HUES48 (cell line): ENCODE measurements around the gene DGKB.

Source experiments
- H3K27ac ChIP-seq: one replicate; pipeline ENCODE4 v1.7.0; 2013; ENCODE audit warnings: low read depth, low read length, inconsistent platforms
- H3K27me3 ChIP-seq: 2 replicates; pipeline ENCODE4 v1.6.1; 2013; ENCODE audit warnings: mild to moderate bottlenecking, low read length; ENCODE audit not compliant: control insufficient read depth, insufficient read depth
- H3K36me3 ChIP-seq: 2 replicates; pipeline ENCODE4 v1.6.1; 2013; ENCODE audit warnings: low read length; ENCODE audit not compliant: control insufficient read depth, insufficient read depth
- H3K4me1 ChIP-seq: 2 replicates; pipeline ENCODE4 v1.6.1; 2013; ENCODE audit warnings: mild to moderate bottlenecking, low read length; ENCODE audit not compliant: control insufficient read depth, insufficient read depth
- H3K4me3 ChIP-seq: 2 replicates; pipeline ENCODE4 v1.5.1; 2013; ENCODE audit warnings: mild to moderate bottlenecking, low read depth, low read length
- H3K9ac ChIP-seq: 2 replicates; pipeline ENCODE4 v1.6.1; 2013; ENCODE audit warnings: mild to moderate bottlenecking, low read depth, low read length, moderate library complexity
- H3K9me3 ChIP-seq: 2 replicates; pipeline ENCODE4 v1.6.1; 2013; ENCODE audit warnings: low read length; ENCODE audit not compliant: control insufficient read depth, insufficient read depth

DGKB gene

DNA sequence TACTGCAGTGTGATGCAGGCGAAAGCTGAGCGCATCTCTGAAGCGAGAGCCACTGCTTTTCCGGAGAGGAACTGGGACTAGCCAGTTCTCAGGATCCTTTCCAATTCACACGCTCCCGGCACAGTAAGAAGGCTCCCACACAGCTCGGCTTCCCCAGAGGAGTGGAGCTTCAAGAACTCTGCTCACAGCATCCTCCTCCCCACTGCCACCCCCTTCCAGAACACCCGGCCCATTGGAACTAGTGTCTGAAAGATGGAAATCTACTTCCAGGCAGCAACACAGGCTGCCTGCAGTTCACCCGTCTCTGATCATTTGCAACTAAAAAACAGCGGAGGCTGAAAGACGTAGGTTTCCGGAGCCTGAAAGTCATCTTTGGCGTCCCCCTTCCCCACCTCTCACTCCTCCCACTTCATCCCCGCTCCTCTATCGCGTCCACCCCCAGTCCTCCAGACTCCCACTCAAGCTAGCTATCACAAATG is at the start of gene DGKB:
DGKB (minus strand) TSS at position 163 of the 479 bp plus-strand sequence.
- no peak within 1 kb of the TSS for H3K27ac ChIP-seq
- H3K9me3 ChIP-seq: no peaks in the 10 kb centered on the region
- H3K9ac ChIP-seq: no peak within 1 kb of the TSS
- H3K27me3 ChIP-seq: peaks cover 18% of the 10 kb centered on the region
- no peaks in the 10 kb centered on the region for H3K36me3 ChIP-seq
- H3K4me1 ChIP-seq: peaks cover 35% of the 10 kb centered on the region
- peak within 1 kb of the TSS; percentile 57 for H3K4me3 ChIP-seq

- no peak overlapping the region for H3K27ac ChIP-seq
Measured at GRCh38 chr7:14950013-14950412, 47.5 kb upstream of the DGKB start.

GRCh38 chr7:14938181-14938580 is 35.6 kb upstream of the DGKB start:
- Histone ChIP-seq H3K4me3 (no peak overlapping the region), H3K36me3 (no peaks in the 10 kb centered on the region), H3K9ac (no peak overlapping the region), H3K27ac (no peak overlapping the region), H3K9me3 (no peaks in the 10 kb centered on the region), H3K27me3 (no peaks in the 10 kb centered on the region), H3K4me1 (no peaks in the 10 kb centered on the region)

More at GRCh38 chr7:14950013-14950412, 47.5 kb upstream of the DGKB start:
- no peak overlapping the region for H3K9ac ChIP-seq
- no peaks in the 10 kb centered on the region for H3K36me3 ChIP-seq
- H3K27me3 ChIP-seq: no peaks in the 10 kb centered on the region
- no peaks in the 10 kb centered on the region for H3K9me3 ChIP-seq
- H3K4me1 ChIP-seq: peaks cover 6% of the 10 kb centered on the region; the same call in 1 of the 2 replicates
- H3K4me3 ChIP-seq: no peak overlapping the region

DNA sequence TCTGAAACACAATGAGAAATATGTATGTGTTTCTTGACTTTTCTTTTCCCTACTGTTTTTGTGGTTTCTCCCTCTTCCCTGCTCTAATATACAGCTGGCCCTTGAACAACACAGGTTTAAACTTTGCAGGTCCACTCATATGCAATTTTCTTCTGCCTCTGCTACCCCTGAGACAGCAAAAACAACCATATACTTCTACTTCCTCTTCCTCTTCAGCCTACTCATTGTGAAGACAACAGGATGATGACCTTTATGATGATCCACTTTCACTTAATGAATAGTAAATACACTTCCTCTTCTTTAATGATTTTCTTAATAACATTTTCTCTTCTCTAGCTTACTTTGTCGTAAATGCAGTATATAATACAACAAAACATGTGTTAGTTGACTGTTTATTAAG is 35.0 kb upstream of the DGKB start:
- no peaks in the 10 kb centered on the region for H3K4me1 ChIP-seq

DNA sequence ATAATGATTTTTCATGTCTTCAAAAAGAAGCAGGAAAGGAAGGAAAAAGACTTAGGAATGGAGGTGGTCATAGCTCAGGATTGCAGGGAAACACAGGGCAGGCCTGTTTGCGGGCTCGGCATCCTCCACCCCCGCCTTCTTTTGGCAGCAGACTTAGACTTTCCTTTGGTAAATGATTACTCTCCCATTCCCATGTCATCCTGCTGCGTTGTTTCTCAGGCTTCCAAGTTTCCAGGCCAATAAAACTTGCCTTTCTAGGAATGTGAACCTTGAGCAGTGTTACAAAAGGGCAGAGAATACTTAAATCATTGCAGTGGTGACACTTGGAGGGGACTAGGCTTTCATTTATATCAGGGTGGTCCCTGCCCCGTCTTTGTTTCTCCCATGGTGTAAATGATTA is 34.0 kb upstream of the DGKB start:
- no peaks in the 10 kb centered on the region for H3K36me3 ChIP-seq

More for the DNA sequence above, 35.0 kb upstream of the DGKB start:
- no peaks in the 10 kb centered on the region for H3K36me3 ChIP-seq
- H3K9me3 ChIP-seq: no peaks in the 10 kb centered on the region
- no peaks in the 10 kb centered on the region for H3K27me3 ChIP-seq
- no peak overlapping the region for H3K4me3 ChIP-seq
- H3K27ac ChIP-seq: no peak overlapping the region
- no peak overlapping the region for H3K9ac ChIP-seq

GRCh38 chr7:14934839-14935238 is 32.3 kb upstream of the DGKB start:
- Histone ChIP-seq H3K27me3 (no peaks in the 10 kb centered on the region), H3K27ac (no peak overlapping the region), H3K4me3 (no peak overlapping the region), H3K9ac (no peak overlapping the region), H3K9me3 (no peaks in the 10 kb centered on the region), H3K36me3 (no peaks in the 10 kb centered on the region), H3K4me1 (no peaks in the 10 kb centered on the region)

More for the DNA sequence above, 34.0 kb upstream of the DGKB start:
- Histone ChIP-seq H3K9me3 (no peaks in the 10 kb centered on the region), H3K27ac (no peak overlapping the region), H3K9ac (no peak overlapping the region), H3K4me1 (no peaks in the 10 kb centered on the region), H3K27me3 (no peaks in the 10 kb centered on the region), H3K4me3 (no peak overlapping the region)

DNA sequence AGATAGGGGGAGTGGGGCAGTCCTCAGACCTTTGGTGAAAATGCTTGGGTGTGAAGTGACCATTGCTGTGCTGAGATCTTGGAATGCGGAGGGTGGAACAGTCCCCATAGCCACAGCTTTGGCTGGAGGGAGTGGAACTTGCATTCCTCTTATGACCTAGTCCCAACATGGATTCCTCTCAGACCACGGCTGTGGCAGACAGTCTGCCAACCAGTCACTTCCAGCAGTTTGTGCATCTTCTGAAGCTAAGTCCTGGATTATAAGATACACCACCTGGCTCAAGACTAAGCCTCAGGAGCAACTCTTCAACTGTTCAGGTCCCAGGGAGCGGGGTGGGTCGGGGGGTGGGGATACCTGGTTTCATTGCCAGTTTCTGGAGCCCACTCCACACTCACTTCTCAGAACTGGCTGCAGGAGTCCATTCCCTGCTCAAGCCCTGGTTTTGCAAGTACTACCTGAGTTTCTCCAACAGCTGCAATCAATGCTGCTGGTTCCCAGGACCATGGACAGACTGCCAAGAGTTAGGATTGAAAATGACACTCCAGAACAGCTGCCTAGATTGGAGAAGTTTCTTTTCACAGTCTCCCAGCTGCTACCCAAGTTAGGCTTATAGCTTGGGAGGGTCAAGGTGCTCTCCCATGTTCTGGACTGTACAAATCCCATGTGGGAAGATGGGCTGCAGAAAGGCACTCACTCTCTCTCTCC is 29.1 kb upstream of the DGKB start:
- no peaks in the 10 kb centered on the region for H3K27me3 ChIP-seq
- H3K9me3 ChIP-seq: no peaks in the 10 kb centered on the region
- H3K9ac ChIP-seq: no peak overlapping the region
- H3K36me3 ChIP-seq: no peaks in the 10 kb centered on the region
- no peaks in the 10 kb centered on the region for H3K4me1 ChIP-seq
- H3K27ac ChIP-seq: no peak overlapping the region
- no peak overlapping the region for H3K4me3 ChIP-seq

GRCh38 chr7:14924398-14924797 is 21.8 kb upstream of the DGKB start:
- no peak overlapping the region for H3K4me3 ChIP-seq
- H3K27ac ChIP-seq: no peak overlapping the region
- no peaks in the 10 kb centered on the region for H3K27me3 ChIP-seq
- no peaks in the 10 kb centered on the region for H3K9me3 ChIP-seq
- H3K4me1 ChIP-seq: no peaks in the 10 kb centered on the region
- no peaks in the 10 kb centered on the region for H3K36me3 ChIP-seq
- H3K9ac ChIP-seq: no peak overlapping the region

DNA sequence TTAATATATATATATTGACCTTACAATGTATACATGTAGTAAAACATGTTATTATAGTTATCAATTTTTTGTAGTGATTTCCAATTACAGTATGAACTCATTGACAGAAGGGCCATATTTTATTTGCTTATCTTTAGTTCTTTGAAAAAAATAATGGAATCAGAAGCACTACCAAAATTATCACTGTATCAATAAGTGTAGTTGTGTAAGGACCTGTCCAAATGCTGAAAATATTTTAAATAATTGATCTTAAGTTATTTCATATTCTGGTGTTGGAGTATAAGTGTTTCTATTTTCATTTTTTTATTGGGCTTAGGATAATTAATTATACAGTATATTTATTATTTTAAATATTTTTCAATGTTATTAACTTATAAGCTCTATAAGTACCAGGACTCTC is 8.5 kb upstream of the DGKB start:
- no peak overlapping the region for H3K9ac ChIP-seq
- H3K27me3 ChIP-seq: no peaks in the 10 kb centered on the region
- no peak overlapping the region for H3K27ac ChIP-seq
- H3K4me1 ChIP-seq: no peaks in the 10 kb centered on the region
- no peaks in the 10 kb centered on the region for H3K36me3 ChIP-seq
- no peaks in the 10 kb centered on the region for H3K9me3 ChIP-seq
- no peak overlapping the region for H3K4me3 ChIP-seq

GRCh38 chr7:14908697-14909096 is 6.1 kb upstream of the DGKB start:
- Histone ChIP-seq H3K4me3 (no peak overlapping the region), H3K9ac (no peak overlapping the region), H3K9me3 (no peaks in the 10 kb centered on the region), H3K27me3 (no peaks in the 10 kb centered on the region), H3K36me3 (no peaks in the 10 kb centered on the region), H3K27ac (no peak overlapping the region), H3K4me1 (0 out of 2 replicates have a peak, but pooled peaks cover under 1% of the 10 kb centered on the region)

GRCh38 chr7:14905764-14906163 is 3.2 kb upstream of the DGKB start:
- Histone ChIP-seq H3K27me3 (peaks cover 18% of the 10 kb centered on the region), H3K9ac (no peak overlapping the region), H3K4me3 (no peak overlapping the region), H3K4me1 (peaks cover 23% of the 10 kb centered on the region), H3K36me3 (no peaks in the 10 kb centered on the region), H3K9me3 (no peaks in the 10 kb centered on the region), H3K27ac (no peak overlapping the region)
